IMR-90 (cell line): ENCODE data around the gene HK3. TPM values are rescaled to one million over a fixed set of nuclear protein-coding genes. Genes with fewer than 3 reads are reported as not detected.

ENCODE experiments used
- ATAC-seq: fragments of 200-7000 bp; cut with Tn5 transposase; 2 replicates; pipeline ENCODE4 v1.9.1; 2020; ENCODE audit warnings: low read depth, mild to moderate bottlenecking, moderate library complexity
- BruUV-seq: library from RNA; stranded (reverse); fragments of 400-500 nt; replicated peaks from 2 replicates; lab custom pipeline; 2021; lab: Mats Ljungman, UMichigan
- CTCF ChIA-PET: fragments of 300-600 bp; formaldehyde crosslinking; extraction: SDS; loops from one replicate; lab custom pipeline; 2021; ENCODE audit warnings: antibody characterized with exemption; lab: Yijun Ruan, JAX
- POLR2A ChIA-PET: fragments of 300-600 bp; sonication (Branson Sonifier 250); formaldehyde crosslinking; loops from one replicate; lab custom pipeline; 2022; ENCODE audit warnings: antibody characterized with exemption; ENCODE audit not compliant: unreplicated experiment; lab: Charles Lee
- DNase-seq: peaks from one replicate; pipeline ENCODE4 v3.0.0; 2013
- H2AFZ ChIP-seq: replicated peaks from 2 replicates; pipeline ENCODE3; 2013; ENCODE audit warnings: low read length, mild to moderate bottlenecking; ENCODE audit not compliant: poor library complexity
- H2AK5ac ChIP-seq: 2 replicates; pipeline ENCODE4 v1.6.1; 2013; ENCODE audit warnings: low read depth, low read length, inconsistent platforms
- H2AK9ac ChIP-seq: replicated peaks from 2 replicates; pipeline ENCODE3; 2013; ENCODE audit warnings: mild to moderate bottlenecking, low read depth, low read length, moderate library complexity; ENCODE audit not compliant: poor library complexity
- H2BK120ac ChIP-seq: 2 replicates; pipeline ENCODE4 v1.6.1; 2013; ENCODE audit warnings: low read depth, low read length, inconsistent platforms
- H2BK15ac ChIP-seq: 3 replicates; pipeline ENCODE4 v1.6.1; 2013; ENCODE audit warnings: low read depth, low read length, inconsistent platforms
- H2BK20ac ChIP-seq: 2 replicates; pipeline ENCODE4 v1.6.1; 2013; ENCODE audit warnings: low read depth, mild to moderate bottlenecking, inconsistent platforms, low read length, moderate library complexity
- H2BK5ac ChIP-seq: 2 replicates; pipeline ENCODE4 v1.6.1; 2013; ENCODE audit warnings: mild to moderate bottlenecking, low read depth, low read length, inconsistent platforms; ENCODE audit not compliant: poor library complexity, severe bottlenecking
- H3K14ac ChIP-seq: replicated peaks from 2 replicates; pipeline ENCODE4 v1.6.1; 2013; ENCODE audit warnings: low read depth, low read length, inconsistent platforms
- H3K18ac ChIP-seq: 2 replicates; pipeline ENCODE4 v1.6.1; 2013; ENCODE audit warnings: low read depth, low read length, control low read depth
- H3K23ac ChIP-seq: 2 replicates; pipeline ENCODE4 v1.6.1; 2013; ENCODE audit warnings: low read depth, low read length, inconsistent platforms
- H3K27ac ChIP-seq: 2 replicates; pipeline ENCODE4 v1.5.1; 2013; ENCODE audit warnings: mild to moderate bottlenecking, control low read depth, low read length; ENCODE audit not compliant: insufficient read depth
- H3K27me3 ChIP-seq: 2 replicates; pipeline ENCODE4 v1.6.1; 2013; ENCODE audit warnings: low read length; ENCODE audit not compliant: control insufficient read depth, insufficient read depth
- H3K36me3 ChIP-seq: 2 replicates; pipeline ENCODE4 v1.6.1; 2013; ENCODE audit warnings: low read length, mixed read lengths; ENCODE audit not compliant: control insufficient read depth, insufficient read depth
- H3K4ac ChIP-seq: 2 replicates; pipeline ENCODE4 v1.6.1; 2013; ENCODE audit warnings: low read depth, low read length, inconsistent platforms
- H3K4me1 ChIP-seq: 2 replicates; pipeline ENCODE4 v1.6.1; 2013; ENCODE audit warnings: low read length, mixed read lengths; ENCODE audit not compliant: control insufficient read depth, insufficient read depth
- H3K4me2 ChIP-seq: 2 replicates; pipeline ENCODE4 v1.6.1; 2013; ENCODE audit warnings: low read depth, mild to moderate bottlenecking, control low read depth, low read length, moderate library complexity
- H3K4me3 ChIP-seq: 2 replicates; pipeline ENCODE4 v1.5.1; 2013; ENCODE audit warnings: low read depth, mild to moderate bottlenecking, control low read depth, low read length, moderate library complexity; ENCODE audit not compliant: insufficient read depth
- H3K56ac ChIP-seq: 2 replicates; pipeline ENCODE4 v1.6.1; 2013; ENCODE audit warnings: low read length, inconsistent platforms; ENCODE audit not compliant: insufficient read depth; ENCODE audit errors: extremely low read depth
- H3K79me1 ChIP-seq, 2 experiments: 2 replicates each; pipeline ENCODE4 v1.6.1; 2013; ENCODE audit warnings: low read length in 2 of 2, inconsistent platforms in 1 of 2, low read depth in 1 of 2
- H3K9ac ChIP-seq: 2 replicates; pipeline ENCODE4 v1.6.1; 2013; ENCODE audit warnings: low read depth, low read length, control low read depth
- H3K9me1 ChIP-seq: 2 replicates; pipeline ENCODE4 v1.6.1; 2013; ENCODE audit warnings: low read length, inconsistent platforms; ENCODE audit not compliant: insufficient read depth
- H3K9me3 ChIP-seq: 2 replicates; pipeline ENCODE4 v1.6.1; 2013; ENCODE audit warnings: low read length; ENCODE audit not compliant: control insufficient read depth, insufficient read depth
- H4K20me1 ChIP-seq: 2 replicates; pipeline ENCODE4 v1.6.1; 2013; ENCODE audit warnings: low read length, inconsistent platforms; ENCODE audit not compliant: insufficient read depth
- H4K5ac ChIP-seq: 2 replicates; pipeline ENCODE4 v1.6.1; 2013; ENCODE audit warnings: mild to moderate bottlenecking, low read depth, low read length, control low read depth
- H4K8ac ChIP-seq, 2 experiments: 2 replicates each; pipeline ENCODE4 v1.6.1; 2013; ENCODE audit warnings: low read depth in 2 of 2, low read length in 2 of 2, control low read depth in 1 of 2, inconsistent platforms in 1 of 2
- H4K91ac ChIP-seq: 2 replicates; pipeline ENCODE4 v1.6.1; 2013; ENCODE audit warnings: low read depth, low read length, inconsistent platforms; ENCODE audit not compliant: insufficient read depth
- BHLHE40 ChIP-seq: fragments of 150-350 bp; IDR thresholded peaks from 2 replicates; pipeline ENCODE4 v1.6.1; 2016; ENCODE audit warnings: mild to moderate bottlenecking, low read depth, low read length
- CEBPB ChIP-seq: IDR thresholded peaks from 2 replicates; pipeline ENCODE4 v1.6.1; 2012; ENCODE audit warnings: low read depth, low read length, improper control_type of control experiment
- CTCF ChIP-seq: conservative IDR thresholded peaks from 2 replicates; pipeline ENCODE4 v1.5.1; 2012; ENCODE audit warnings: mild to moderate bottlenecking, low read depth, low read length, improper control_type of control experiment
- FOS ChIP-seq: fragments of 150-350 bp; IDR thresholded peaks from 2 replicates; pipeline ENCODE4 v1.6.1; 2016; ENCODE audit warnings: low read depth, low read length
- MAFK ChIP-seq: IDR thresholded peaks from 2 replicates; pipeline ENCODE4 v1.6.1; 2012; ENCODE audit warnings: low read depth, low read length, improper control_type of control experiment
- MAZ ChIP-seq: IDR thresholded peaks from 2 replicates; pipeline ENCODE4 v1.6.1; 2012; ENCODE audit warnings: low read depth, mild to moderate bottlenecking, low read length, improper control_type of control experiment, moderate library complexity, borderline replicate concordance
- MXI1 ChIP-seq: IDR thresholded peaks from 2 replicates; pipeline ENCODE4 v1.6.1; 2012; ENCODE audit warnings: low read depth, mild to moderate bottlenecking, low read length, moderate library complexity, borderline replicate concordance
- NFE2L2 ChIP-seq: fragments of 150-350 bp; IDR thresholded peaks from 2 replicates; pipeline ENCODE4 v1.6.1; 2016; ENCODE audit warnings: low read depth, mild to moderate bottlenecking, low read length
- POLR2A ChIP-seq: IDR thresholded peaks from 2 replicates; pipeline ENCODE4 v1.6.1; 2012; ENCODE audit warnings: mild to moderate bottlenecking, low read depth, low read length
- RAD21 ChIP-seq: IDR thresholded peaks from 2 replicates; pipeline ENCODE4 v1.6.1; 2012; ENCODE audit warnings: low read length, improper control_type of control experiment
- RCOR1 ChIP-seq: IDR thresholded peaks from 2 replicates; pipeline ENCODE4 v1.6.1; 2012; ENCODE audit warnings: mild to moderate bottlenecking, low read length, improper control_type of control experiment; ENCODE audit not compliant: insufficient replicate concordance
- RFX5 ChIP-seq: IDR thresholded peaks from 2 replicates; pipeline ENCODE4 v1.8.0; 2012; ENCODE audit warnings: low read depth, mild to moderate bottlenecking, low read length, moderate library complexity
- SMC3 ChIP-seq: fragments of 150-350 bp; IDR thresholded peaks from 2 replicates; pipeline ENCODE4 v1.6.1; 2016; ENCODE audit warnings: low read depth, mild to moderate bottlenecking, antibody characterized with exemption, low read length, moderate library complexity
- WGBS, 2 experiments: methylation state at CpG; one replicate each; pipeline versions ENCODE4 v1.1.5 to v1.1.7; 2013; ENCODE audit warnings: missing lambda C conversion rate in 2 of 2; ENCODE audit not compliant: insufficient read length in 1 of 2; ENCODE audit errors: extremely low coverage in 2 of 2; 5-methylcytosine and 5-hydroxymethylcytosine counted together
- dilution Hi-C: fragments of 300-500 bp; cut with HindIII; formaldehyde crosslinking; loops from one replicate; pipeline ENCODE4 v1.14.3; 2018; ENCODE audit warnings: low sequenced_read_pairs; ENCODE audit not compliant: unreplicated experiment
- in situ Hi-C: fragments of 300-500 bp; cut with MboI; formaldehyde crosslinking; loops from 3 replicates; pipeline ENCODE4 v1.14.3; 2019; ENCODE audit warnings: low sequenced_read_pairs, inconsistent platforms, mixed read lengths
- intact Hi-C: fragments of 100-400 bp; cut with micrococcal nuclease; formaldehyde crosslinking; loops from 2 replicates; pipeline ENCODE4 v1.10.0; 2022
- polyA plus RNA-seq, 3 experiments: library from polyadenylated mRNA; depleted of rRNA; stranded (reverse); fragments of >200 nt; gene quantifications; 2 replicates each; pipeline ENCODE4 v1.2.3, GENCODE V29; 2012; ENCODE audit warnings: low replicate concordance in 1 of 3
- total RNA-seq: library from RNA; depleted of rRNA; stranded (reverse); fragments of >200 nt; gene quantifications from 2 replicates; pipeline ENCODE4 v1.2.3, GENCODE V29; 2012
- TF ChIP-seq, protein P1 (sequence below): fragments of 150-350 bp; IDR thresholded peaks from 2 replicates; pipeline ENCODE4 v1.6.1; 2016; ENCODE audit warnings: low read depth, mild to moderate bottlenecking, low read length, moderate library complexity, borderline replicate concordance
- TF ChIP-seq, protein P2 (sequence below): fragments of 150-350 bp; IDR thresholded peaks from 2 replicates; pipeline ENCODE4 v1.6.1; 2017; ENCODE audit warnings: mild to moderate bottlenecking, antibody characterized with exemption, low read length, low read depth

HK3 gene
- total and polyA plus RNA-seq, 2 of the 4 experiments (the other 2 are of a cell fraction), result not detected

DNA sequence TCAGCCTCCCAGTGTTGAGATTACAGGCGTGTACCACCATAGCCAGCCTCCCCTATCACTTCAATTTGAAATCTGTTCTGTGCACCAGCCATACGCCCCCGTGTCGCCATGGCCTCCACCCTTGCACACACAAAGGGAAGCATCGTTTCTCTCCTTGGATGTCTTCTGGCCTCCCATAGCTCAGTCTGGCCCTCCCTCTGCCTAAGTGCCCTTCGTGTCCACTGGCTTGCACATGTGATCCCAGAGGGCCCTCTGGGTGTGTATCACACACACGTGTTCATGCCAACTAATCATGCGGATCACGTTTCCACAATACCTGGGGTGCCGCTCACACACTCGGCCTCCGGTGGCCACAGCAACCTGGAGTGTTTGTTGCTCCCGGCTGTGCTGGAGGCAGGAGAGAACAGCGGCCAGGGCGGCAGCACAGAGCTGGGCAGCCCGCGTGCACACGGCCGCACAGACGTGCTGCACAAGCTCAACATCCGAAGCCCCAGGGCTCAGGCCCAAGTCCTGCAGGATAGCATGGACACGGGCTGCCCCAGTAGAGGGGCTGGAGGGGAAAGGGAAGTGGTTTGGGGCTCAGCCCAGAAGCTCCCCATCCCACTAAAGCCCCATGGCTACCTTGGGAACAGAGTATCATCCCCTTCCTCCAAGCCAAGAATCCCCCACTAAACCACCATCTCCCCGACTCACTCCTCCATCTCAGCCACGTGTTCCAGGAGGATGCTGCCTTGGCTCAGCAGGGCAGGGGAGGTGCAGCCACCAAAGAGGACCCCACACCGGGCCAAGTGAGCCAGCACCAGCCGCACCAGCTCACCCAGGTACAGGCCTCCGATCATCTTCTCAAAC lies 10.9 kb downstream of the HK3 start:
- POLR2A ChIA-PET, result no interaction called here
- H3K23ac ChIP-seq, result no peak overlapping the region
- no peak for TF ChIP-seq RCOR1
- TF ChIP-seq MAFK, result no peak
- no peak for TF ChIP-seq POLR2A
- no peak for TF ChIP-seq MAZ
- no peak for TF ChIP-seq RFX5
- TF ChIP-seq NFE2L2, result no peak
- TF ChIP-seq CEBPB, result no peak
- TF ChIP-seq BHLHE40, result no peak
- no peak for TF ChIP-seq FOS
- TF ChIP-seq MXI1, result no peak
- no peak for TF ChIP-seq SMC3
- TF ChIP-seq, protein P1, sequence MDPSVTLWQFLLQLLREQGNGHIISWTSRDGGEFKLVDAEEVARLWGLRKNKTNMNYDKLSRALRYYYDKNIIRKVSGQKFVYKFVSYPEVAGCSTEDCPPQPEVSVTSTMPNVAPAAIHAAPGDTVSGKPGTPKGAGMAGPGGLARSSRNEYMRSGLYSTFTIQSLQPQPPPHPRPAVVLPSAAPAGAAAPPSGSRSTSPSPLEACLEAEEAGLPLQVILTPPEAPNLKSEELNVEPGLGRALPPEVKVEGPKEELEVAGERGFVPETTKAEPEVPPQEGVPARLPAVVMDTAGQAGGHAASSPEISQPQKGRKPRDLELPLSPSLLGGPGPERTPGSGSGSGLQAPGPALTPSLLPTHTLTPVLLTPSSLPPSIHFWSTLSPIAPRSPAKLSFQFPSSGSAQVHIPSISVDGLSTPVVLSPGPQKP, result no peak
- TF ChIP-seq CTCF, result no peak
- TF ChIP-seq, protein P2, sequence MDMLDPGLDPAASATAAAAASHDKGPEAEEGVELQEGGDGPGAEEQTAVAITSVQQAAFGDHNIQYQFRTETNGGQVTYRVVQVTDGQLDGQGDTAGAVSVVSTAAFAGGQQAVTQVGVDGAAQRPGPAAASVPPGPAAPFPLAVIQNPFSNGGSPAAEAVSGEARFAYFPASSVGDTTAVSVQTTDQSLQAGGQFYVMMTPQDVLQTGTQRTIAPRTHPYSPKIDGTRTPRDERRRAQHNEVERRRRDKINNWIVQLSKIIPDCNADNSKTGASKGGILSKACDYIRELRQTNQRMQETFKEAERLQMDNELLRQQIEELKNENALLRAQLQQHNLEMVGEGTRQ, result no peak
- TF ChIP-seq RAD21, result no peak

More for the DNA sequence above, 10.9 kb downstream of the HK3 start:
- Histone ChIP-seq H4K91ac (no peak overlapping the region), H3K18ac (no peak overlapping the region), H3K4me3 (no peak overlapping the region), H3K4me2 (no peak overlapping the region), H2BK120ac (no peak overlapping the region), H2BK15ac (no peak overlapping the region), H3K14ac (no peak overlapping the region), H3K9ac (no peak overlapping the region), H2AFZ (no peak overlapping the region), H4K8ac (no peak overlapping the region), H3K79me1 (no peaks in the 10 kb centered on the region), H4K20me1 (no peaks in the 10 kb centered on the region), H3K36me3 (no peaks in the 10 kb centered on the region), H3K27me3 (peaks cover 53% of the 10 kb centered on the region), H3K9me1 (no peaks in the 10 kb centered on the region), H4K5ac (no peak overlapping the region), H2AK5ac (no peak overlapping the region), H3K4me1 (no peaks in the 10 kb centered on the region), H2BK20ac (no peak overlapping the region), H3K4ac (no peak overlapping the region), H3K9me3 (no peaks in the 10 kb centered on the region), H3K56ac (no peak overlapping the region), H2AK9ac (no peak overlapping the region), H2BK5ac (no peak overlapping the region), H3K27ac (no peak overlapping the region)
- ATAC-seq (no peak), DNase-seq (no peak)
- no TSS peak for BruUV-seq
- dilution Hi-C loops (no loop called here), intact Hi-C loops (no loop called here), in situ Hi-C loops (no loop called here)
- 80% methylated on average over 13 of the region's 27 CpGs; no CpG with 5 or more reads in 1 of the 2 experiments for WGBS, 2 experiments
- CTCF ChIA-PET, result no interaction called here
